ENCODE results near the gene CBFA2T2.

The CBFA2T2 gene

DNA sequence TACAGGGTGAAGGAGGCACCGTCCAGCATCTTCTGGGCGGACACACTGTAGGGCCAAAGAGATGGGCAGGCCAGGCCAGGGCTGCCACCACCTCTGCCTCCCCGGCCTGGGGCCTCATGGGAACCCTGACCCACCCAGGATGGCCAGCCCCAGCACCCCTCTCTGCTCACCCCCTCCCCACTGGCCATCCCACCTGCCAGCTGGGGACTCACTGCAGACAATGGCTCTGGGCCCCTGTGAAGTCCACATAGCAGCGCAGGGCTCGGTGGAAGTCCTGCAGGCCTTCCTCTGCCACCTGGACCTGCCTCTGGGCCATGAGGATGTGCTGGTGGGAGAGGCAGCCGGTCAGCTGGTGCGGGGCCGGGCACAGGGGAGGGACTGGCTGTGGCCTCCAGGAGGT lies 168.6 kb downstream of the CBFA2T2 start:
- no peak overlapping the region for H3K27ac ChIP-seq
- TF ChIP-seq, protein P1, sequence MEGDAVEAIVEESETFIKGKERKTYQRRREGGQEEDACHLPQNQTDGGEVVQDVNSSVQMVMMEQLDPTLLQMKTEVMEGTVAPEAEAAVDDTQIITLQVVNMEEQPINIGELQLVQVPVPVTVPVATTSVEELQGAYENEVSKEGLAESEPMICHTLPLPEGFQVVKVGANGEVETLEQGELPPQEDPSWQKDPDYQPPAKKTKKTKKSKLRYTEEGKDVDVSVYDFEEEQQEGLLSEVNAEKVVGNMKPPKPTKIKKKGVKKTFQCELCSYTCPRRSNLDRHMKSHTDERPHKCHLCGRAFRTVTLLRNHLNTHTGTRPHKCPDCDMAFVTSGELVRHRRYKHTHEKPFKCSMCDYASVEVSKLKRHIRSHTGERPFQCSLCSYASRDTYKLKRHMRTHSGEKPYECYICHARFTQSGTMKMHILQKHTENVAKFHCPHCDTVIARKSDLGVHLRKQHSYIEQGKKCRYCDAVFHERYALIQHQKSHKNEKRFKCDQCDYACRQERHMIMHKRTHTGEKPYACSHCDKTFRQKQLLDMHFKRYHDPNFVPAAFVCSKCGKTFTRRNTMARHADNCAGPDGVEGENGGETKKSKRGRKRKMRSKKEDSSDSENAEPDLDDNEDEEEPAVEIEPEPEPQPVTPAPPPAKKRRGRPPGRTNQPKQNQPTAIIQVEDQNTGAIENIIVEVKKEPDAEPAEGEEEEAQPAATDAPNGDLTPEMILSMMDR (conservative IDR thresholded peaks at IDR 0.05) = no peak

DNA sequence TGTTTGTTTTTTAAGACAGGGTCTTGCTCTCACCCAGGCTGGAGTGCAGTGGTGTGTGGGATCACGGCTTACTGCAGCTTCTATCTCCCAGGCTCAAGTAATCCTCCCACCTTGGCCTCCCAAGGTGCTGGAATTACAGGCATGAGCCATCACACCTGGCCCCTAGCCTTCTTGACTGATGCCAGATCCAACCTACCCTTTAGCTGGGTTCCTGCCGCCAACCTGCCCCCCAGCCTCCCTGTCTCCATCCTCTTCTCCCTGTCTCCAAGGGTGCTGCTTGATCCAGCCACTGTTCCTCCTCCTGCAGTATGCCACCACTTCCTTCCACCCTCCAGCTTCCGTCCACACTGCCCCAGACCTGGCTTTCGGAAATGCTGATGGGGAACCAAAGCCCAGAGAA lies 169.0 kb downstream of the CBFA2T2 start:
- no peak overlapping the region for H3K27ac ChIP-seq
- TF ChIP-seq, protein P1 (conservative IDR thresholded peaks at IDR 0.05) = no peak

DNA sequence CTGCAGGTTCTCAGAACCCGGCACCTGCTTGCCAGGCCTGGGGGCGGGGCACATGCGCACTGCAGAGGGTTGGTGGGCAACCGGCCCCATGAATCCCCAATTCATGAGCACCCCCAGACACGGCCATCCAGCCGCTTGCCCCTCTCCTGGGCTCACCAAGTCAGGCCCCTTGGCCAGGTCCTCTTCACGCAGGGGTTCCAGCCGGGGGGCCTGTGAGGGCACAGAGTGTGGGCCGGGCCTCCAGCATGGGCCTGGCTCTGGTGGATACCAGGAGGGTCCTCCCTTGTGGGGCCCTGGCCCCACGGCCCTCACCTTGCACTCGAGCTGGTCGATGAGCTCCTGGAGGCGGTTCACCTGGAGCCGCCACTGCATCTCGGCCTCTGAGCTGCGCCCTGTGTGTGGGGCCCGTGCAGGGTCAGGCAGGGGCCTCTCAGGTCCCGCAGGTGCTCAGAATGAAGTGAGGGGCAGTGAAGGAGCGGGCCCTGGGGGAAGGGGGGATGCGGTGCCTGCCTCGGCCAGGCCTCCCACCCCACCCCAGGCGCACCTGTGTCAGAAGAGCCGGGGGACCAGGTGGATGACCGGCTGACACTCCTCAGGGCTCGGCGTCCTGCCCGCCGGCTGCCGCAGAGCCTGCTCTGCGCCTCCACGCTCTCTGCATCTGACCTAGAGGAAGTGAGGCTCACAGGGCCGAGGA lies 169.6 kb downstream of the CBFA2T2 start:
- H3K27ac ChIP-seq = no peak overlapping the region
- TF ChIP-seq, protein P1 (conservative IDR thresholded peaks at IDR 0.05) = no peak

DNA sequence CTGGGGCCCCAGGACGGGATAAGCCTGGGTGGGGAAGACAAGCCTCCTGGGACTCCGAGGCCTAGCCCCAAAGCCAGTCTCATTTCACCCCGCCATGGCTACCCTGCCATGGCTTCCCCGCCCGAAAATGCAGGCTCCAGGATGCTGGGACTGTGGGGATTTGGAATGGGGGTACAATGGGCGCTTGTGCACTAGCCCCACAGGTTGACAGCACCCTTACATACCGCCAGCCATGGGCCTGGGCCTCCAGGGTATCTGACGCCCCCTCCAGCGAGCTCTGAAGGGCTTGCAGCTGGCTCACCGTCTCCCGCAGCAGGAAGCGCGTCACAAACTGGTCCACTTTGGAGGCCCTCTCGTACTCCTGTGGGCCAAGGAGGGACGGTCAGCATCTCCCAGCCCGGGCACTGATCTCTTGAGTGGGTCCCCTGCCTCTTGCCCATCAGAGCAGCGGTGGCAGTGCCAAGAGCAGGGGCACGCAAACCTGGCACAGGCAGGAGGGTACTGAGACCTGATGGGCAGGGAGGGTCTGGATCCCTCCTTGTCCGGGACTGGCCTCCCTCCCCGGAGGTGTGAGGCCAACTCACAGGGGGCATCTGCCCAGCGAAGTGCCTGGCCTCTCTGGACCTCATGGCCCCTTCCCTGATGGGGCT lies 170.3 kb downstream of the CBFA2T2 start:
- H3K27ac ChIP-seq = no peak overlapping the region
- TF ChIP-seq, protein P1 (conservative IDR thresholded peaks at IDR 0.05) = no peak

DNA sequence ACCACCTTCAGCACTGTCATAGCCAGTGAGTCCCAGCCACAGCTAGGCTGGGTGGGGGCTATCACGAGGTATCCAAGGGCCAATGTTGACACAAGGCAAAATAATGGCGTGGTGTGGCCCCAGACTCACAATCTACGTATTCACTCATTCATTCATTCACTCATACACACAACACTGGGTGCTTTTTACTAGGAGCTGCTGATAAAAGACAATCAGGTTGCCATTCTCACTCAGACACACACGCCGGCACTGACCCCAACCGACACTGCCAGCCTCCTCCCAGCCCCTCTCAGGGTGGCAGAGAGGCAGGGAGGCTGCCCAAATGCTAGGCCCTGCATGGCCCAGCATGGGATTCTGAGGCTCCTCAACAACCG lies 170.8 kb downstream of the CBFA2T2 start:
- TF ChIP-seq, protein P1 (conservative IDR thresholded peaks at IDR 0.05) = no peak
- no peak overlapping the region; the same call in 1 of the 2 replicates for H3K27ac ChIP-seq

DNA sequence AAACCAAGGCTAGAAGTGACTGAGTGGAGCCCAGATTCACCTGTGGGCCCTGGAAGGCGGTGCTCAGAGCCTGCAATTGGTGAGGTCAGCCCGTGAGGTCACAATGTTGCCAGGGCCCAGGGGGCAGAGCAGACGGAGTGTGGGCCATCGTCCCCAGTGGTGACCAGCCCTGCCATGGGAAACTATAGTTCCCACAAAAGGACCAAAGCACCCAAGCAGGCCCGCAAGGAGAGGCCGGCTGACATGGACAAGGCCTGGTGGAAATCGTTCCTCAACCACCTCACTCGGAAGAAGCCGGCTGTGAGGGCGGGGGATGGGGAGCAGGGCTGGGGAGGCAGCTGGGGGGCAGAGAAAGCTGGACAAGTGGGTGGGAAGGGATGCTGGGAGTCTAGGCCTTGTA lies 172.3 kb downstream of the CBFA2T2 start, which contains the start of gene C20orf144:
Gene C20orf144, plus strand, starts transcription at position 156 of the 400 bp plus-strand sequence. Its CDS starts 19 bp downstream, at position 175.
- TF ChIP-seq, protein P1 (conservative IDR thresholded peaks at IDR 0.05) = no peak
- peak within 1 kb of the TSS; percentile 98 for H3K27ac ChIP-seq

DNA sequence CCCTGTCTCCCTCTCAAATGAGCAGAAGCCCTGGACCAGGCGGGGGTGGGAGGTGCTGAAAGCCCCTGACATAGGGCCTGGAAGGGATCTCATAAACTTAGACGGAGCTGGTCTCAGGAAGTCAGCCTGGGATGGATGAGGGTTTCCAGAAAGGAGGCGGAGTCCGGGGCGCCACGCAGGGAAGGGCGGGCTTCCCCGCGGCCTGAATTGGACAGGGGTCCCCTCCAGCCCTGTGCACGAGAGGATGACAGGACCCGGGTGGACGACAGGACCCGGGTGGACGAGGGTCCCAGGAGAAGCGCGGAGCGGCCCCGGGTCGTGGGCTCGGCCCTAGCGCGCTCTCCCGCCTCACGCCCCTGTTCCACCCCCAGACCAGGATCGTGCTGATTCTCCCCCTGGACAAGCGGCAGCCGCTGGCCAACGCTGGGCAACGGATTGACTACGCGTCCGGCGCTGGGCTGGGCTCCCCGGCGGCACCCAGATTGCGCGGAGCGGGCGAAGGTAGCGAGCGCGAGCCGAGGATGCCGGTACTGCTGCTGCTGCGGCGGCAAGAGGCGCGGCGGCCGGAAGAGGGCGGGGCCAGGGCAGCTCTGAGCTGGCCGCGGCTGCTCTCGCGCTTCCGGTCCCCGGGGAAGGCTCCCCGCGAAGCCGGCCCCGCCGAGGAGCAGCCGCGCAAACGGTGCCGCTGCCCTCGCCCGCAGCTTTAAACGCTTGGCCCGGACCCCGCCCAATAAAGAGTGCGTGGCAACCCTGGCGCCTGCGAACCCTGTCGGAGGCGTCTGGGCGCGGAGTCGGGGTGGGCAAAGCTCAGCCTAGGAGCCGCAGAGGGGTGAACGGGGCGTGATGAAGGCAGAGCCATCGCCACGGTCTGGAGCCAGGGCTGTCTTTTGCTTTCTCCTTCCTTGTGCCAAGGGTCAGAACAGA lies 173.5 kb downstream of the CBFA2T2 start:
- H3K27ac ChIP-seq = peak overlapping the region; percentile 98
- TF ChIP-seq, protein P1 (conservative IDR thresholded peaks at IDR 0.05) = no peak

Data from VCaP (cell line).